SK-N-SH treated with all-trans-retinoic acid at 6 μM for 48 hours (cell line): ENCODE results near the gene TRIOBP.

Source experiments
- CSDC2 ChIP-seq: fragments of 250-450 bp; sonication (Bioruptor Pico); IDR thresholded peaks from 2 replicates; pipeline ENCODE4 v1.5.0; 2020; ENCODE audit warnings: mild to moderate bottlenecking, moderate library complexity
- OSR1 ChIP-seq: fragments of 250-450 bp; sonication (Bioruptor Pico); IDR thresholded peaks from 2 replicates; pipeline ENCODE4 v1.8.0; 2022; ENCODE audit warnings: moderate library complexity, mild to moderate bottlenecking, inconsistent platforms
- TSHZ2 ChIP-seq: fragments of 250-450 bp; sonication (Bioruptor Pico); IDR thresholded peaks from 2 replicates; pipeline ENCODE4 v1.5.0; 2020; ENCODE audit warnings: mild to moderate bottlenecking, moderate library complexity
- ZFP3 ChIP-seq: fragments of 250-450 bp; sonication (Bioruptor Pico); IDR thresholded peaks from 2 replicates; pipeline ENCODE4 v1.5.0; 2020; ENCODE audit warnings: mild to moderate bottlenecking, moderate library complexity

DNA sequence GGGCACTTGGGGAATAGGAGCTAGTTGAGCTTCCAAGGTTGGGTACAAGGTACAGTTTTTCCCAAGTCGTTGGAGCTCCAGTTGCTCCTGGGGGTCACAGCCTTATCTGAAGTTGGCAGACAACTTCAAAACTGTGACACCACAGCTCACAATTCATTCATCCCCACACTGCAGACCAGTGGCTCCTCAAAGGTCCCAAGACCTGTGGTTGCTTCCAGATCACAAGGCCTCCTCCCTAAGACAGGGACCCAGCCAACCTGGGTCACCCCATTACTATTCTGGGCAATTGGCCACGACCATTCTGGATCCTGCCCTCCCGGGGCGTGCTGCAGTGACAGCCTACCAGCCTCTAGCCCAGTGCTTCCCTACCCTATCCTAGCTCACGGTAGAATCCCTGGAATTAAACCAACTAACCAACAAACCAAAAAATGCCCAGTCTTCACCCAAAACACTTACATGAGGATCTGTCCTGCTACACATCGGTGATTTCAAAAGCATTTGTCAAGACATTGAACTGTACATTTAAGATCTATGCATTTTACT lies 39.2 kb upstream of the TRIOBP start:
- TF ChIP-seq TSHZ2 (CRISPR knock-in tag) (no peak), OSR1 (CRISPR knock-in tag) (no peak), CSDC2 (no peak), ZFP3 (CRISPR knock-in tag) (no peak)
